Endothelial cell of umbilical vein (primary cell): ENCODE results near the gene SMARCC1.

Experiments used
- MAX ChIP-seq: IDR thresholded peaks from 2 replicates; pipeline ENCODE4 v1.6.1; 2011; ENCODE audit not compliant: insufficient read depth, insufficient read length
- POLR2A ChIP-seq: IDR thresholded peaks from 2 replicates; pipeline ENCODE4 v1.6.1; 2012; ENCODE audit warnings: low read depth, mild to moderate bottlenecking, control low read depth, low read length

GRCh38 chr3:47542471-47543173, 239.1 kb downstream of the SMARCC1 start:
- TF ChIP-seq POLR2A (no peak), MAX (no peak)
